GM18870 (cell line): ENCODE measurements around the gene DIS3L2.
"Not testable (repeated sequence)": the region's sequence is repeated elsewhere in the genome, so short reads cannot be mapped to it uniquely, and the experiment has no call there.

Experiments used
- ATAC-seq: cut with Tn5 transposase; IDR thresholded peaks from one replicate; pipeline ENCODE4 v1.9.1; 2021; ENCODE audit warnings: moderate library complexity; ENCODE audit not compliant: unreplicated experiment

DIS3L2 gene

GRCh38 chr2:232111551-232111950, 150.0 kb downstream of the DIS3L2 start:
- no peak for ATAC-seq

GRCh38 chr2:232113821-232114220, 152.3 kb downstream of the DIS3L2 start:
- ATAC-seq: no peak

GRCh38 chr2:232115728-232116361, 154.3 kb downstream of the DIS3L2 start:
- ATAC-seq: not testable (repeated sequence)

GRCh38 chr2:232116852-232117251, 155.3 kb downstream of the DIS3L2 start:
- no peak for ATAC-seq

- no peak for ATAC-seq
Observed at GRCh38 chr2:232117413-232117812, 155.9 kb downstream of the DIS3L2 start.

GRCh38 chr2:232120911-232121310, 159.4 kb downstream of the DIS3L2 start:
- ATAC-seq: no peak

GRCh38 chr2:232124309-232124708, 162.8 kb downstream of the DIS3L2 start:
- no peak for ATAC-seq

GRCh38 chr2:232126301-232127099, 165.0 kb downstream of the DIS3L2 start:
- no peak for ATAC-seq

GRCh38 chr2:232129483-232129882, 168.0 kb downstream of the DIS3L2 start:
- no peak for ATAC-seq

- ATAC-seq: no peak
Observed at GRCh38 chr2:232132181-232132580, 170.7 kb downstream of the DIS3L2 start.

GRCh38 chr2:232133078-232133477, 171.6 kb downstream of the DIS3L2 start:
- no peak for ATAC-seq

- ATAC-seq: no peak
Observed at GRCh38 chr2:232134939-232135338, 173.4 kb downstream of the DIS3L2 start.

GRCh38 chr2:232137356-232138147, 176.0 kb downstream of the DIS3L2 start:
- ATAC-seq: no peak

- ATAC-seq: no peak
Observed at GRCh38 chr2:232138441-232138840, 176.9 kb downstream of the DIS3L2 start.

- no peak for ATAC-seq
Observed at GRCh38 chr2:232139171-232139594, 177.7 kb downstream of the DIS3L2 start.

- no peak for ATAC-seq
Observed at GRCh38 chr2:232139786-232140562, 178.5 kb downstream of the DIS3L2 start.

GRCh38 chr2:232141591-232141990, 180.1 kb downstream of the DIS3L2 start:
- ATAC-seq: no peak

GRCh38 chr2:232142049-232142448, 180.5 kb downstream of the DIS3L2 start:
- ATAC-seq: no peak

GRCh38 chr2:232142502-232142901, 181.0 kb downstream of the DIS3L2 start:
- ATAC-seq: no peak

- no peak for ATAC-seq
Observed at GRCh38 chr2:232146294-232146693, 184.8 kb downstream of the DIS3L2 start.
